DOHH2 (cell line): Measurements from ENCODE around the gene CSF3.

Experiments
- EZH2phosphoT487 ChIP-seq: fragments of 200-600 bp; sonication (generic); IDR thresholded peaks from 2 replicates; pipeline ENCODE4 v1.6.1; 2017; ENCODE audit warnings: borderline replicate concordance, mild to moderate bottlenecking, antibody characterized with exemption, low read length, moderate library complexity, mixed read lengths
- TF ChIP-seq, protein P1 (sequence below): fragments of 200-600 bp; sonication (generic); IDR thresholded peaks from one replicate; pipeline ENCODE4 v1.5.1; 2014; ENCODE audit warnings: antibody characterized with exemption, mild to moderate bottlenecking, low read depth, low read length; ENCODE audit not compliant: poor library complexity, severe bottlenecking

DNA sequence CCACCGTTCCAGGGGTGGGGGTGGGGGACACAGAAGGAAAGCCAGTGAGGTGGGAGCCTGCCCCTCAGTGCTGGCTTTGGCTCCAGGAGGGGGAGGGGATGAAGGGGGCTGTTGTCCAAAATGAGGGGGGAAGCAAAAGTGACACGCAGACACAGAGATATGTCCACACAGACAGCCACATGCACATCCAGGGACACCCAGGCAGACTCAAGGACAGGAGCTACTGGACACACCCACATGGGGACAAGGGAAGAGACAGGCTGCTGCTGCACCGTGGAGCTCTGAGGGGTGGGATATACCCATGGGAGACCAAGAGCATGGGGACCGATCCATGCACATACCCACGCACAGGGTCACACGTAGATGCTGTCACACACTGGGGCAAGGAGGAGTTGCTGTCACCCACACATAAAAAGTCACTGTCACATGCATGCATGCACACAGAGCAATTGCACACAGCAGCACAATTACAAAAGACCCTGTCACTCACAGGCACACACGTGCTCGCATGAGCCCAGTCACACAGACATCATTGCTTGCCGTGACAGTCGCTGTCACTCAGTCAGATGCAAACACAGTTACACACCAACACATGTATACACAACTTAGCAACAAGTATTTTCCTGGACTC, 48.8 kb downstream of the CSF3 start:
- TF ChIP-seq, protein P1, sequence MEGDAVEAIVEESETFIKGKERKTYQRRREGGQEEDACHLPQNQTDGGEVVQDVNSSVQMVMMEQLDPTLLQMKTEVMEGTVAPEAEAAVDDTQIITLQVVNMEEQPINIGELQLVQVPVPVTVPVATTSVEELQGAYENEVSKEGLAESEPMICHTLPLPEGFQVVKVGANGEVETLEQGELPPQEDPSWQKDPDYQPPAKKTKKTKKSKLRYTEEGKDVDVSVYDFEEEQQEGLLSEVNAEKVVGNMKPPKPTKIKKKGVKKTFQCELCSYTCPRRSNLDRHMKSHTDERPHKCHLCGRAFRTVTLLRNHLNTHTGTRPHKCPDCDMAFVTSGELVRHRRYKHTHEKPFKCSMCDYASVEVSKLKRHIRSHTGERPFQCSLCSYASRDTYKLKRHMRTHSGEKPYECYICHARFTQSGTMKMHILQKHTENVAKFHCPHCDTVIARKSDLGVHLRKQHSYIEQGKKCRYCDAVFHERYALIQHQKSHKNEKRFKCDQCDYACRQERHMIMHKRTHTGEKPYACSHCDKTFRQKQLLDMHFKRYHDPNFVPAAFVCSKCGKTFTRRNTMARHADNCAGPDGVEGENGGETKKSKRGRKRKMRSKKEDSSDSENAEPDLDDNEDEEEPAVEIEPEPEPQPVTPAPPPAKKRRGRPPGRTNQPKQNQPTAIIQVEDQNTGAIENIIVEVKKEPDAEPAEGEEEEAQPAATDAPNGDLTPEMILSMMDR = no peak
- no peak for TF ChIP-seq EZH2phosphoT487
